Upper lobe of right lung (tissue), 1 donor: ENCODE data around the gene OXER1. TPM values are rescaled to one million over a fixed set of nuclear protein-coding genes. Genes with fewer than 3 reads are reported as not detected.

ENCODE experiments used
- ATAC-seq: fragments of 200-7000 bp; cut with Tn5 transposase; one replicate; pipeline ENCODE4 v1.9.1; 2020; ENCODE audit warnings: mild to moderate bottlenecking, moderate library complexity
- DNase-seq: peaks from one replicate; pipeline ENCODE4 v3.0.0-alpha.2; 2020
- H3K27ac ChIP-seq: fragments of 200-600 bp; one replicate; pipeline ENCODE4 v1.8.0; 2022
- H3K27me3 ChIP-seq: fragments of 200-600 bp; one replicate; pipeline ENCODE4 v1.8.0; 2022; ENCODE audit warnings: mild to moderate bottlenecking
- H3K36me3 ChIP-seq: fragments of 200-600 bp; one replicate; pipeline ENCODE4 v1.8.0; 2022
- H3K4me1 ChIP-seq: fragments of 200-600 bp; one replicate; pipeline ENCODE4 v1.8.0; 2022
- H3K4me3 ChIP-seq: fragments of 200-600 bp; one replicate; pipeline ENCODE4 v1.8.0; 2022; ENCODE audit warnings: mild to moderate bottlenecking
- H3K9me3 ChIP-seq: fragments of 200-600 bp; one replicate; pipeline ENCODE4 v1.8.0; 2022
- CTCF ChIP-seq: fragments of 200-600 bp; IDR thresholded peaks from one replicate; pipeline ENCODE4 v1.8.0; 2022; ENCODE audit warnings: antibody characterized with exemption
- intact Hi-C: fragments of 100-400 bp; cut with DNase I; formaldehyde crosslinking; loops from one replicate; pipeline ENCODE4 v1.11.0; 2022
- total RNA-seq: library from RNA; stranded (reverse); fragmentation: NEBNext Ultra II Directional; extraction: Animal tissue kit (Norgen Biotek cat#: 25700); gene quantifications from one replicate; pipeline ENCODE4 v1.2.1, GENCODE V29; 2021
- donor health status: DM: no; HTN: yes; CAD: no; lungs with severe emphysema.

OXER1 gene
- total RNA-seq, 1 donor from 2014 or later: 1.1 TPM

- Histone ChIP-seq H3K27ac (no peak overlapping the region), H3K4me1 (no peaks in the 10 kb centered on the region), H3K4me3 (no peak overlapping the region), H3K9me3 (no peaks in the 10 kb centered on the region), H3K27me3 (no peaks in the 10 kb centered on the region), H3K36me3 (no peaks in the 10 kb centered on the region)
- DNase-seq: no peak
- ATAC-seq: peak; percentile 44
- intact Hi-C loops: no loop called here
- no peak for TF ChIP-seq CTCF
These were observed 39.0 kb downstream of the OXER1 start for GRCh38 chr2:42724886-42725285.

GRCh38 chr2:42723465-42723864 is 40.5 kb downstream of the OXER1 start:
- Histone ChIP-seq H3K36me3 (no peaks in the 10 kb centered on the region), H3K9me3 (no peaks in the 10 kb centered on the region), H3K27ac (no peak overlapping the region), H3K27me3 (no peaks in the 10 kb centered on the region), H3K4me1 (no peaks in the 10 kb centered on the region), H3K4me3 (no peak overlapping the region)
- TF ChIP-seq CTCF: no peak
- intact Hi-C loops: no loop called here
- ATAC-seq: no peak
- DNase-seq: no peak

- no peaks in the 10 kb centered on the region for H3K27me3 ChIP-seq
- no peaks in the 10 kb centered on the region for H3K4me1 ChIP-seq
- TF ChIP-seq CTCF: no peak
- no peaks in the 10 kb centered on the region for H3K9me3 ChIP-seq
- H3K36me3 ChIP-seq: no peaks in the 10 kb centered on the region
- H3K4me3 ChIP-seq: no peak overlapping the region
- ATAC-seq (peak; percentile 91), DNase-seq (peak; percentile 69)
- intact Hi-C loops: no loop called here
- H3K27ac ChIP-seq: peak overlapping the region; percentile 64
These were observed 41.4 kb downstream of the OXER1 start for GRCh38 chr2:42722320-42723190.

- Histone ChIP-seq H3K9me3 (no peaks in the 10 kb centered on the region), H3K27ac (peak overlapping the region; percentile 64), H3K4me1 (no peaks in the 10 kb centered on the region), H3K4me3 (no peak overlapping the region), H3K36me3 (no peaks in the 10 kb centered on the region), H3K27me3 (no peaks in the 10 kb centered on the region)
- ATAC-seq (no peak), DNase-seq (no peak)
- intact Hi-C loops: no loop called here
- TF ChIP-seq CTCF: no peak
These were observed 42.0 kb downstream of the OXER1 start for GRCh38 chr2:42721898-42722297.

- TF ChIP-seq CTCF: no peak
- intact Hi-C loops: no loop called here
- no peaks in the 10 kb centered on the region for H3K9me3 ChIP-seq
These were observed 49.2 kb downstream of the OXER1 start for GRCh38 chr2:42714686-42715085.

More at GRCh38 chr2:42714686-42715085, 49.2 kb downstream of the OXER1 start:
- Histone ChIP-seq H3K36me3 (peaks cover 3% of the 10 kb centered on the region), H3K27me3 (no peaks in the 10 kb centered on the region), H3K4me1 (peaks cover 4% of the 10 kb centered on the region), H3K27ac (no peak overlapping the region), H3K4me3 (no peak overlapping the region)
- no peak for DNase-seq
- no peak for ATAC-seq
